ENCODE results near the gene CALML5. TPM values are rescaled to one million over a fixed set of nuclear protein-coding genes. Genes with fewer than 3 reads are reported as not detected.

The CALML5 gene
- total RNA-seq, 1 experiment from 2014 or later, result not detected

GRCh38 chr10:5456563-5456962 is 42.8 kb downstream of the CALML5 start:
- H3K4me3 ChIP-seq (replicated peaks in 1 of 2; ENCODE audit: low read depth in 1 of 2, low read length in 2 of 2), result no peak overlapping the region
- ATAC-seq (no peak), DNase-seq (ENCODE audit: low read depth, low spot score) (no peak)
- peaks cover 41 to 50% of the 10 kb centered on the region in 2 experiments for H3K36me3 ChIP-seq (ENCODE audit: control insufficient read depth in 1 of 2, insufficient read depth in 2 of 2, low read length in 2 of 2)
- intact Hi-C loops (cut with micrococcal nuclease), result no loop called here
- ChIA-PET CTCF (no interaction called here), RAD21 (ENCODE audit: low non-redundant PET in 1 of 2, low total read pairs in 2 of 2, uncharacterized antibody in 2 of 2, unreplicated experiment in 2 of 2) (no interaction called here), POLR2A (interaction anchor here (0.7 kb wide), 1 partner anchor 10 kb away, joined by 3 read pairs; no protein-coding TSS in a partner anchor)
- H3K9ac ChIP-seq (ENCODE audit: low read length), result no peak overlapping the region
- no peak overlapping the region for H3K4me2 ChIP-seq (ENCODE audit: low read length)
- no peaks in the 10 kb centered on the region for H3K9me3 ChIP-seq (ENCODE audit: control insufficient read depth in 1 of 2, insufficient read depth in 1 of 2, low read depth in 1 of 2, low read length in 2 of 2)
- no TSS peak for BruUV-seq (replicated peaks)
- H3K9me2 ChIP-seq (ENCODE audit: insufficient read depth), result no peaks in the 10 kb centered on the region
- TF ChIP-seq TCF7L2 (IDR thresholded peaks at IDR 0.05; ENCODE audit: borderline replicate concordance, extremely low read depth, insufficient read depth, insufficient read length), result no peak
- TF ChIP-seq, protein P1, sequence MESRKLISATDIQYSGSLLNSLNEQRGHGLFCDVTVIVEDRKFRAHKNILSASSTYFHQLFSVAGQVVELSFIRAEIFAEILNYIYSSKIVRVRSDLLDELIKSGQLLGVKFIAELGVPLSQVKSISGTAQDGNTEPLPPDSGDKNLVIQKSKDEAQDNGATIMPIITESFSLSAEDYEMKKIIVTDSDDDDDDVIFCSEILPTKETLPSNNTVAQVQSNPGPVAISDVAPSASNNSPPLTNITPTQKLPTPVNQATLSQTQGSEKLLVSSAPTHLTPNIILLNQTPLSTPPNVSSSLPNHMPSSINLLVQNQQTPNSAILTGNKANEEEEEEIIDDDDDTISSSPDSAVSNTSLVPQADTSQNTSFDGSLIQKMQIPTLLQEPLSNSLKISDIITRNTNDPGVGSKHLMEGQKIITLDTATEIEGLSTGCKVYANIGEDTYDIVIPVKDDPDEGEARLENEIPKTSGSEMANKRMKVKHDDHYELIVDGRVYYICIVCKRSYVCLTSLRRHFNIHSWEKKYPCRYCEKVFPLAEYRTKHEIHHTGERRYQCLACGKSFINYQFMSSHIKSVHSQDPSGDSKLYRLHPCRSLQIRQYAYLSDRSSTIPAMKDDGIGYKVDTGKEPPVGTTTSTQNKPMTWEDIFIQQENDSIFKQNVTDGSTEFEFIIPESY (IDR thresholded peaks at IDR 0.05; ENCODE audit: extremely low read depth, insufficient replicate concordance, low read length), result no peak
- H3K27ac ChIP-seq (ENCODE audit: low read depth, low read length), result no peak overlapping the region
- H3K79me2 ChIP-seq (ENCODE audit: insufficient read depth, low read length), result peaks cover 5% of the 10 kb centered on the region; the same call in 1 of the 2 replicates
- H3K27me3 ChIP-seq (ENCODE audit: insufficient read depth, low read length), result no peaks in the 10 kb centered on the region
- H3K4me1 ChIP-seq (ENCODE audit: control insufficient read depth in 1 of 2, insufficient read depth in 2 of 2, low read length in 2 of 2), result no peaks in the 10 kb centered on the region
- H2AFZ ChIP-seq (ENCODE audit: low read depth, low read length, poor library complexity, severe bottlenecking), result no peak overlapping the region
- no peaks in the 10 kb centered on the region for H4K20me1 ChIP-seq (ENCODE audit: insufficient read depth)

- peaks cover 30% of the 10 kb centered on the region for H3K79me2 ChIP-seq (ENCODE audit: insufficient read depth, low read length)
- H3K36me3 ChIP-seq (ENCODE audit: control insufficient read depth in 1 of 2, insufficient read depth in 2 of 2, low read length in 2 of 2), result peaks cover 41 to 50% of the 10 kb centered on the region in 2 experiments
- intact Hi-C loops (cut with micrococcal nuclease), result no loop called here
- H3K4me1 ChIP-seq (ENCODE audit: control insufficient read depth in 1 of 2, insufficient read depth in 2 of 2, low read length in 2 of 2), result peaks cover 0 to 3% of the 10 kb centered on the region in 2 experiments; a peak in 1 of 4 replicates
- no peak overlapping the region for H3K4me2 ChIP-seq (ENCODE audit: low read length)
- no peak for TF ChIP-seq POLR2AphosphoS5 (IDR thresholded peaks at IDR 0.05; ENCODE audit: low read depth, low read length)
- no peak for TF ChIP-seq EZH2phosphoT487 (IDR thresholded peaks at IDR 0.05; ENCODE audit: borderline replicate concordance)
- TF ChIP-seq, protein P2, sequence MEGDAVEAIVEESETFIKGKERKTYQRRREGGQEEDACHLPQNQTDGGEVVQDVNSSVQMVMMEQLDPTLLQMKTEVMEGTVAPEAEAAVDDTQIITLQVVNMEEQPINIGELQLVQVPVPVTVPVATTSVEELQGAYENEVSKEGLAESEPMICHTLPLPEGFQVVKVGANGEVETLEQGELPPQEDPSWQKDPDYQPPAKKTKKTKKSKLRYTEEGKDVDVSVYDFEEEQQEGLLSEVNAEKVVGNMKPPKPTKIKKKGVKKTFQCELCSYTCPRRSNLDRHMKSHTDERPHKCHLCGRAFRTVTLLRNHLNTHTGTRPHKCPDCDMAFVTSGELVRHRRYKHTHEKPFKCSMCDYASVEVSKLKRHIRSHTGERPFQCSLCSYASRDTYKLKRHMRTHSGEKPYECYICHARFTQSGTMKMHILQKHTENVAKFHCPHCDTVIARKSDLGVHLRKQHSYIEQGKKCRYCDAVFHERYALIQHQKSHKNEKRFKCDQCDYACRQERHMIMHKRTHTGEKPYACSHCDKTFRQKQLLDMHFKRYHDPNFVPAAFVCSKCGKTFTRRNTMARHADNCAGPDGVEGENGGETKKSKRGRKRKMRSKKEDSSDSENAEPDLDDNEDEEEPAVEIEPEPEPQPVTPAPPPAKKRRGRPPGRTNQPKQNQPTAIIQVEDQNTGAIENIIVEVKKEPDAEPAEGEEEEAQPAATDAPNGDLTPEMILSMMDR (IDR thresholded peaks at IDR 0.05 in 2 of 3, conservative IDR thresholded peaks at IDR 0.05 in 1 of 3; ENCODE audit: borderline replicate concordance in 1 of 3, insufficient read depth in 1 of 3, low read depth in 2 of 3, low read length in 2 of 3), result no peak
- TF ChIP-seq TCF7L2 (IDR thresholded peaks at IDR 0.05; ENCODE audit: borderline replicate concordance, extremely low read depth, insufficient read depth, insufficient read length), result no peak
- no peak for TF ChIP-seq EZH2 (IDR thresholded peaks at IDR 0.05)
- no peaks in the 10 kb centered on the region for H3K9me2 ChIP-seq (ENCODE audit: insufficient read depth)
- ChIA-PET RAD21 (ENCODE audit: low non-redundant PET in 1 of 2, low total read pairs in 2 of 2, uncharacterized antibody in 2 of 2, unreplicated experiment in 2 of 2) (no interaction called here), POLR2A (no interaction called here), CTCF (no interaction called here)
- H3K9ac ChIP-seq (ENCODE audit: low read length), result no peak overlapping the region
- no peak overlapping the region for H2AFZ ChIP-seq (ENCODE audit: low read depth, low read length, poor library complexity, severe bottlenecking)
- H3K27ac ChIP-seq (ENCODE audit: low read depth, low read length), result no peak overlapping the region
- no peak for DNase-seq (ENCODE audit: low read depth, low spot score)
- BruUV-seq (replicated peaks), result no TSS peak
- no peaks in the 10 kb centered on the region for H4K20me1 ChIP-seq (ENCODE audit: insufficient read depth)
- no peaks in the 10 kb centered on the region for H3K9me3 ChIP-seq (ENCODE audit: control insufficient read depth in 1 of 2, insufficient read depth in 1 of 2, low read depth in 1 of 2, low read length in 2 of 2)
- H3K27me3 ChIP-seq (ENCODE audit: insufficient read depth, low read length), result no peaks in the 10 kb centered on the region
- no peak for ATAC-seq
- no peak overlapping the region for H3K4me3 ChIP-seq (replicated peaks in 1 of 2; ENCODE audit: low read depth in 1 of 2, low read length in 2 of 2)
Observed at GRCh38 chr10:5453749-5454489, 45.5 kb downstream of the CALML5 start.

Measured in HCT116 (cell line).